GM12873 (cell line): Measurements from ENCODE around the gene CXCR5.

ENCODE experiments used
- CTCF ChIP-seq: IDR thresholded peaks from 2 replicates; pipeline ENCODE4 v1.5.1; 2012; ENCODE audit warnings: low read depth, mild to moderate bottlenecking, moderate library complexity, low read length, control low read depth; ENCODE audit not compliant: insufficient read depth; ENCODE audit errors: missing control alignments

Gene CXCR5

DNA sequence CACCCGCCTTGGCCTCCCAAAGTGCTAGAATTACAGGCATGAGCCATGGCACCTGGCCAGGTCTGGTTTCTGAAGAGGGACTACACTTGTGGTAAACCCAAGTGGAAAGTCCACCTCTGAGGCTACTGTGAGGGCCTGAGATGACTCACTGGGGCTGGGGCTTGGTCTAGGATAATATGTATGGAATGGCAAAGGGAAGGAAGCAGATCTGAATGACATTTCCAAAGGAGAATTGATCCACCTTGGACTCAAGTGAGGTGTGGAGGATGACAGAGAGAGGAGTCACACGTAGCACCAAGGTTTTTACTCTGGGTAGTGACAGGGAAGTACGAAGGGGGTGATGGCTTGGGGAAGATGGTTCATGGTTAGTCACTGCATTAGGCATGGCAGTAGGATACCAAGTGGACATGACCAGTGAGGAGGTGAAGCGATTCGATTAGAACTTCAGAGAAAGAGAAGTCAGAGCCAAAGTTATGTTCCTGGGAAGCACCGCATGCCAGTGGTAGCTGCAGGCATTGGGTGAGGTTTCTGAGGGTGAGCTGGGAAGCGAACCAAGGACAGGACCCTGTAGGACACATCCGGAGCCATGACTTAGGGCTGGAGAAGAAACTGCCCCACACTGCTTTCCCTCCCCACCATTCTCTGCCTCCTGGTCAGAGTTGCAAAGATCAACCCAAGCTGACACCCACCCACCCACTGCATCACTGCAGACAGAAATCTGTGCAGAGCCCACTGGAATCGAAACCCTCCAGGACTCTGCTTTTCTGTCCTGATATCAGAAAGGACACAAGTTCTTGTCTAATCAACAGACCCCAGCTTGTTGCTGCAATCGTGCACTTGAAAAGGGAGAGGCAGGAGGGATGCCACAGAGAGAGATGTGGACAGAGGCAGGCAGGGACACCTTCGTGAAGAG is 55.1 kb downstream of the CXCR5 start:
- no peak for TF ChIP-seq CTCF

- no peak for TF ChIP-seq CTCF
These were observed 55.8 kb downstream of the CXCR5 start for GRCh38 chr11:118939404-118939915.

- no peak for TF ChIP-seq CTCF
These were observed 56.4 kb downstream of the CXCR5 start for GRCh38 chr11:118939953-118940598.

GRCh38 chr11:118947091-118947490 is 63.4 kb downstream of the CXCR5 start:
- no peak for TF ChIP-seq CTCF
